ENCODE results near the gene GNAT1. TPM values are rescaled to one million over a fixed set of nuclear protein-coding genes. Genes with fewer than 3 reads are reported as not detected.

GNAT1 gene
- total RNA-seq, 1 donor from 2014 or later: not detected

DNA sequence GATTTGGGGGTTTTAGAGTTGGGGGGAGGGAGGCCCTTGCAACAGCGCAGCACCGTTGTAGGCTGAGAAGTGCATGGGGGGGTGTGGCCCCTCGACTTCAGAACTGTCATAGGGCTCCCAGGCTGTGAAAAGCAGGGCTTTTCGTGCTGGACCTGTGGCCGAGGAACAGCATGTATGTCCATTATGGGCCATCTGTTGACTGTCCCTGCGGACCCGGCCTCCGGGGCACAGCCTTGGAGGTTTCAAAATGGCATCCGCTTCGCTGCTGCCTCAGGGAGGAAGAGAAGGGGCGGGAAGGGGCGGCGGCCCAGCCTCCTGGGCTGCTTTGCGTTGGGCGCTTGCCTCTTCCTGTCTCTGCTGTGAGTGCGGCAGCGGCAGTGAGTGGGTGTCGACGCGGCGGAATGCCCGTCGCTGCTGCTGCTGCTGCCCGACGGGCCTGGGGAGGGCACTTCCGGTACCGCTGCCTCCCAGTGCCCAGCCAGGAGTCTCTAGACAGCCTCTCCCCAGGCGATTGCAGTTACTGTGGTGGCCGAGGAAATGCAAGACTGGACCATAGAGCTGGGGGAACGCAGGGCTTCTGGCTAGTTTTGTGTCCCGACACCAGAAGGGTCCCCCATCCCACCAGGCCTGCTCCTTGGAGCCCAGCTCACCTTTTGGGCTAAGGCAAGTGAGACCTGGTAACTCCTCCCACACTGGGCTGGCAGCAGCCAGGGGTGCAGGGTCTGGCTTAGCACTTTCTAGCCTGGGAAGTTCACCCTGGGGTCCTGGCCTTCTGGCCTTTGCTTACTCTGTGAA, 46.5 kb downstream of the GNAT1 start:
- H3K4me1 ChIP-seq: peaks cover 60% of the 10 kb centered on the region
- DNase-seq: peak; percentile 95
- intact Hi-C loops (cut with DNase I): no loop called here

GRCh38 chr3:50238549-50239026, 47.2 kb downstream of the GNAT1 start:
- no peaks in the 10 kb centered on the region for H3K9me3 ChIP-seq
- DNase-seq (peak; percentile 94), ATAC-seq (peak; percentile 37)
- peaks cover 66% of the 10 kb centered on the region for H3K4me1 ChIP-seq
- intact Hi-C loops (cut with DNase I): no loop called here
- peaks cover 17% of the 10 kb centered on the region for H3K36me3 ChIP-seq
- H3K27me3 ChIP-seq: no peaks in the 10 kb centered on the region
- peak overlapping the region; percentile 86 for H3K27ac ChIP-seq
- H3K4me3 ChIP-seq: peak overlapping the region; percentile 88
- TF ChIP-seq, protein P1, sequence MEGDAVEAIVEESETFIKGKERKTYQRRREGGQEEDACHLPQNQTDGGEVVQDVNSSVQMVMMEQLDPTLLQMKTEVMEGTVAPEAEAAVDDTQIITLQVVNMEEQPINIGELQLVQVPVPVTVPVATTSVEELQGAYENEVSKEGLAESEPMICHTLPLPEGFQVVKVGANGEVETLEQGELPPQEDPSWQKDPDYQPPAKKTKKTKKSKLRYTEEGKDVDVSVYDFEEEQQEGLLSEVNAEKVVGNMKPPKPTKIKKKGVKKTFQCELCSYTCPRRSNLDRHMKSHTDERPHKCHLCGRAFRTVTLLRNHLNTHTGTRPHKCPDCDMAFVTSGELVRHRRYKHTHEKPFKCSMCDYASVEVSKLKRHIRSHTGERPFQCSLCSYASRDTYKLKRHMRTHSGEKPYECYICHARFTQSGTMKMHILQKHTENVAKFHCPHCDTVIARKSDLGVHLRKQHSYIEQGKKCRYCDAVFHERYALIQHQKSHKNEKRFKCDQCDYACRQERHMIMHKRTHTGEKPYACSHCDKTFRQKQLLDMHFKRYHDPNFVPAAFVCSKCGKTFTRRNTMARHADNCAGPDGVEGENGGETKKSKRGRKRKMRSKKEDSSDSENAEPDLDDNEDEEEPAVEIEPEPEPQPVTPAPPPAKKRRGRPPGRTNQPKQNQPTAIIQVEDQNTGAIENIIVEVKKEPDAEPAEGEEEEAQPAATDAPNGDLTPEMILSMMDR (IDR thresholded peaks at IDR 0.05): no peak

More for the DNA sequence above, 46.5 kb downstream of the GNAT1 start:
- H3K4me3 ChIP-seq: peak overlapping the region; percentile 88
- peak overlapping the region; percentile 86 for H3K27ac ChIP-seq
- H3K9me3 ChIP-seq: no peaks in the 10 kb centered on the region
- TF ChIP-seq, protein P1 (IDR thresholded peaks at IDR 0.05): no peak
- H3K36me3 ChIP-seq: peaks cover 17% of the 10 kb centered on the region
- no peaks in the 10 kb centered on the region for H3K27me3 ChIP-seq
- peak; percentile 65 for ATAC-seq

DNA sequence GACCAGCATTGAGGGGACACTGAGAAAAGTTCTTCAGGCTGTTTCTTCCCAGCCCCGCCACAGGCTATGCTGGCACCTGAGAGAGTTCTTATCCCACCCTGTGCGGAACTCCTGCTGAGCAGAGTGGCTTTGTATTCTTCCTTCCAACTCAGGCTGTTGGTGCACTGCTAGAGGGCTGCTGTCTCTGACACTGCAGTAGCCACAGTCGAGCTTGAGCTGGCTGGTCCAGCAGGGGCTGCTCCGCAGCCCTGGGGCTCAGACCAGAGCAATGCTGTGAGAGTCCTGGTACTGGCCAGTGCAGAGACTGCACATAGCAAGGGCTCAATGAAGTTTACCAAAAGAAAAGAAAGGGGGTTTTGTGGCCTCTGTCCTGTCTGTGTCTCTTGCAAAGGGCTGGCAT, 48.2 kb downstream of the GNAT1 start:
- Histone ChIP-seq H3K27me3 (no peaks in the 10 kb centered on the region), H3K4me3 (no peak overlapping the region), H3K4me1 (peaks cover 73% of the 10 kb centered on the region), H3K9me3 (no peaks in the 10 kb centered on the region), H3K27ac (peak overlapping the region; percentile 85), H3K36me3 (peaks cover 22% of the 10 kb centered on the region)
- ATAC-seq (no peak), DNase-seq (no peak)
- TF ChIP-seq, protein P1 (IDR thresholded peaks at IDR 0.05): no peak
- intact Hi-C loops (cut with DNase I): no loop called here

- intact Hi-C loops (cut with DNase I): no loop called here
- Histone ChIP-seq H3K9me3 (no peaks in the 10 kb centered on the region), H3K4me1 (peaks cover 80% of the 10 kb centered on the region), H3K27ac (peak overlapping the region; percentile 85), H3K36me3 (peaks cover 22% of the 10 kb centered on the region), H3K4me3 (no peak overlapping the region), H3K27me3 (no peaks in the 10 kb centered on the region)
- no peak for DNase-seq
- no peak for ATAC-seq
- TF ChIP-seq, protein P1 (IDR thresholded peaks at IDR 0.05): no peak
Observed at GRCh38 chr3:50241163-50241562, 49.8 kb downstream of the GNAT1 start.

DNA sequence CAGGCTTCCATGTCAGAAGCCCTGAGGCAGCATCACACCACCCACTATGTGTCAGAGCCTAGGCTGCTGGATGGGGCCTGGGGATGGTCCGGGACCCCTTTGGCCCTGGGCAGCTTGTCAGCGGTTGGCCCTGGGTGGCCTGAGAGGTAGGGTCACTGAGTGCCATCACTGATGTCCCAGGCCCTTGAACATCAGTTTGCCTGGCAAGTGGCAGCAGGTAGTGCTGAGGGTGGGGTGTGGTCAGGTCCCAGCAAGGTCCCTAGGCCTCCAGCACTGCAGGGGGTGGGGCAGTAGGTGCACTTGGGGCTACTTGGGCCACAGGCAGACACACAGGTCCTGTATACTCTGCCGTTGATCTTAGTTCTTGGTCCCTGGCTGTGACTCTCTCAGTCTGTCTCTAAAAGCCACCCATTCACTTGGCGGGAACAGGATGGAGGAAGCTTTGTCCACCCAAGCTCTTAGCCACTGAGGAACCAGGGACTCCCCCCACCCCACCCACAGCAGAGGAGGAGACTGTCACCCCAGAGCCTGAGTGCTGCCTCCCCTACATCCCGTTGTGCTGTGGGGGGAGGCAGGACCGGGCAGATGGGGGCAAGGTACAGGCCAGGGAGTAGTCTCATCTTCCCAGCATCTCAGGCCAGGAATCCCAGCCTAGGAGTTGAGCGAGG, 50.4 kb downstream of the GNAT1 start:
- Histone ChIP-seq H3K4me3 (peak overlapping the region; percentile 8), H3K4me1 (peaks cover 87% of the 10 kb centered on the region)

More for the DNA sequence above, 50.4 kb downstream of the GNAT1 start:
- ATAC-seq (no peak), DNase-seq (no peak)
- Histone ChIP-seq H3K36me3 (peaks cover 22% of the 10 kb centered on the region), H3K27ac (peak overlapping the region; percentile 85), H3K9me3 (no peaks in the 10 kb centered on the region), H3K27me3 (no peaks in the 10 kb centered on the region)
- TF ChIP-seq, protein P1 (IDR thresholded peaks at IDR 0.05): no peak
- intact Hi-C loops (cut with DNase I): no loop called here

Data from upper lobe of right lung (tissue), 1 donor.